T-helper 9 cell (primary cell): ENCODE data around the gene CLCF1.

Experiments
- DNase-seq: peaks from one replicate; pipeline ENCODE4 v3.0.0-alpha.2; 2020

Gene CLCF1

GRCh38 chr11:67373648-67374570 lies 511 bp upstream of the CLCF1 start:
- peak; percentile 82 for DNase-seq

- DNase-seq, result no peak
Measured at GRCh38 chr11:67372321-67372992, 941 bp downstream of the CLCF1 start.

DNA sequence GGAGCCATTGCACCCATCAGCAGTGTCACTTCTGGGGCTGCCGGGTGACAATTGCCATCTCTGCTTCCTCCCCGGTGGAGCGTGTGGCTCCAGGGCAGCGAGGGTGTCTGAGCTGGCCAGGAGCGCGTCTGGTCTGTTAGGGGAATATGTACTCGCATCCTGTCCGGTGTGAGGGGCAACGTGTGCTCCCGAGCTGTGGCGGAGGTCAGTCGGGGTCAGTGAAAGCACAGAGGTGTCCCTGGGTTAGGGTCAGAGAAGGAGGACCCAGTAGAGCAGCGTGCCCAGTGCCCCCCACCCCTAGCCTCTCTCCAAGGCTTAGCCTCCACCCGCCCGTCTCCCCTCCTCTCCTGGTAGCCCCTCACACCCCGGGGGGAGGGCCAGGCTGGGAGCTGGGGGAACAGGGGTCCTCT lies 1.5 kb downstream of the CLCF1 start:
- DNase-seq, result no peak

DNA sequence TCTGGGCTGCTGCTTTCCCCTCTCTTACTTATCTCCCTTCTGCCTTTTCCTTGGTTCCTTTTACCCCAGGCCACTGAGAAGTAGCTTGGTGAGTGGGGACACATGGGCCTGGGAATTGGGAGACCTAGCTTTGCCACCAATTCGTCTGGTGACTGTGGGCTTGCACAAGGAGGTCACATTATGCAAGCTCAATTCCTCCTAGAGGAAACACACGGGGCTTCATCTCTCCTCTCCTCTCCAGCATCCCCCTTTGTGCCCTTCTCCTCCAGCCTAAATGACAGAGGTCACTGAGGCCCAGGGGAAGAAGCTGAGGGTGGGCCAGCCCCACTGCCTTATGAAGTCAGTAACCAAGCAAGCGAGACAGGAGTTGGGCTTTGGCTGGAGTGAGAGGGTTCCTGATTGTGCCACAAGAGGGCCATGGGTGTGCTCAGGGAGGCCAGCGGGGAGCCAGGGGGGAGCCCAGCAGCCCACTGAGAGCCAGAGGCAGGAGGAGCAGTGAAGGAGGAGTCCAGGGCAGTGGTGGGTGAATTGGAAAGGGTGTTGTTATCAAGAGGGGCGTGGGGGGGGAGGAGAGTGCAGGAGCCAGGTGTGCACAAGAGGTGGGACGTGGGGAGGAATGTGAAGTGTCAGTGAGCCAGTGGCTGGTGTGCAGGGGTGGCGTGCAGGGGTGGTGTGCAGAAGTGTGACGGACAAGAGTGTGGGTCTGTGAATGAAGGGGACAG lies 2.0 kb downstream of the CLCF1 start:
- DNase-seq, result no peak

DNA sequence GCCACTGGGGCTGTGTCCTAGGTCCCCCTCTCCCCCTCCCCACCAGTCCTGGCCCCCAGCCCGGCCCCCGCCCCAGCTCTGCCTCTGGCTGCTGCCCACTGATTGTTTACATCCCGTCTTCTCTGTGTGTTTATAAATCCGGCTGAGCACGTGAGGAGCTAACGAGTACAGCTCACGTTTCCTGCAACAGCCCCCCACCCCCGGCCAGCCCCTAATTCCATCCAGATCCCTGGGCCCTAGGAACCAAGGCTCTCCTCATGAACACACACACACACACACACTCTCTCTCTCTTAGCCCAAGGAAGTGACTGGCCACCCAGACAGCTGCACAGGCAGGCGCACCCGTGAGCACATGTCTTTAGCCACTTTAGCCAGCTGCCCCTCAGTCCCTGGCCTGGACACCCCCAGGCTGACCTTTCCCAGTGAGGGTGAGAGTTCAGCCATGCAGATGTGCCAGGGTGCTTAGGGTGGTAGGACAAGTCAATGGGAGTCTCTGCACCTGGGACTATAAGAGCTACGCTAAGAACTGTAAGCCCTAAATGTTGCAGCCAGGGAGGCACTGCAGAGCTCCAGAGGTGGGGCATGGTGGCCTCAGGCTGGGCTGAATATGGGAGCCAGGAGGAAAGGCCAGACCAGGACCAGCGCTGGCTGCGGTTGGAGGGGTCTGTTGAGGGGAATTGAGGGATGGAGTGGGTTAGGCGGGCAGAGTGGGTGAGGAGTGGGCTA lies 2.9 kb downstream of the CLCF1 start:
- no peak for DNase-seq

DNA sequence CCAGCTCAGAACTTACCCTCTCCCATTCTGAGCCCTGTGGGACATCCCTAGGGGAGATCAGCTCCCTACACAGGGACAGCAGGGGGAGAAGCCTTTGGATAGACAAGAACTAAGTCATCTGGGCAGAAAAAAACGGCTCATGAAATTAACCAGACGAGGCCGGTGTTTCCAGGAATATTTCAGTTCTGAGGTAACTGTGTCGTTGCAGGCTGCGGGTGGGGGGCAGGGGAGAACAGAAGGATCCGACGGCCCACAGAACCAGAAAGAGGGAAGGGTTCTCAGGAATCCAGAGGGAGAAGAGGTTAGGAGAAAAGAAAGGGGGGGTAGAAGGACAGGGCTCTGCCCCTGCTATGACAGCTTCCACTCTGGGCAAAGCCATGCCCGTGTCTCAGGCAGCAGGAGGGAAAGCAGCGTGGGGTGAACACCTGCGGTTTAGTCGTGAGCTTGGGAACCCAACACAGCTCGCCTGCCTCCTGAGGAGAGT lies 3.6 kb downstream of the CLCF1 start:
- DNase-seq, result no peak

GRCh38 chr11:67369275-67369674 lies 4.1 kb downstream of the CLCF1 start:
- no peak for DNase-seq

DNA sequence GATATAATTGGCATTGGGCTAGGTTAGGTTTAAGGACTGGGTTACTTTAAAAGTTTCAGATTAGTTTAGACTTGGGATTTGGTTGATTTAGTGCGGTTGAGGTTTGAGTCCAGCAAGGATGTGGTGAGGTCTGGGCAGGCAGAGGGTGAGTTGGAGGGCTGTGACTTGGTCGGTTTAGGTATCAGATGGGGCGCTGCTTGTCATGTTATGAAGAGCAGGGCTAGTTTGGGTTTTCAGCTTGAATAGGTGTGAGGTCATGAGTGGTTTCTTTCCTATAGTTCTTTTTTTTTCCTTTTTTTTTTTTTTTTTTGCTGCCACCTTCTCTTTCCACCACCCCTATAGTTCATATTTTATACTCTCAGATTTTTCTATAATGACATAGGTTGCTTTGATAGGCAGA lies 4.8 kb downstream of the CLCF1 start:
- DNase-seq, result no peak

DNA sequence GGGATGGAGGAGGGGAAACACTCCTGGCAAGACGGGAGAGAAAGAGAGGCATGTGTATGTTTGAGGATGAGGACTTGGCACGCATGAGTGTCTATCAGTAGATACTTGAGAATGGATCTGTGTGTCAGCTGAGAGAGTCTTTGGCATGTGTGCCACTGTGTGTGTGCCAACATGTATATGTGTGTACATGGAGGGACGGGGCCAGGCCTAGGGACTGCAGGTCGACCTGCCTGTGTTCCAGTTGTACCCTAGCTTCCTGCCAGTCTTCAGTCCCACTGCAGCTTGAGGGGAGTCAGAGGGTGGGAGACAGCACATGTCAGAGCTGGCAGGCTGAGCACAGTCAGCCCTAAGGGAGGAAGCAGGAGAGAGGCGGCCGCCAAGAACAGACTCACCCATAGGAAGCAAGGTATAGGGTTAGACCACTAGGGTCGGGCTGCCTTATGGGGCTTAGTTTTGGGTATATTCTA lies 5.6 kb downstream of the CLCF1 start:
- DNase-seq, result no peak

DNA sequence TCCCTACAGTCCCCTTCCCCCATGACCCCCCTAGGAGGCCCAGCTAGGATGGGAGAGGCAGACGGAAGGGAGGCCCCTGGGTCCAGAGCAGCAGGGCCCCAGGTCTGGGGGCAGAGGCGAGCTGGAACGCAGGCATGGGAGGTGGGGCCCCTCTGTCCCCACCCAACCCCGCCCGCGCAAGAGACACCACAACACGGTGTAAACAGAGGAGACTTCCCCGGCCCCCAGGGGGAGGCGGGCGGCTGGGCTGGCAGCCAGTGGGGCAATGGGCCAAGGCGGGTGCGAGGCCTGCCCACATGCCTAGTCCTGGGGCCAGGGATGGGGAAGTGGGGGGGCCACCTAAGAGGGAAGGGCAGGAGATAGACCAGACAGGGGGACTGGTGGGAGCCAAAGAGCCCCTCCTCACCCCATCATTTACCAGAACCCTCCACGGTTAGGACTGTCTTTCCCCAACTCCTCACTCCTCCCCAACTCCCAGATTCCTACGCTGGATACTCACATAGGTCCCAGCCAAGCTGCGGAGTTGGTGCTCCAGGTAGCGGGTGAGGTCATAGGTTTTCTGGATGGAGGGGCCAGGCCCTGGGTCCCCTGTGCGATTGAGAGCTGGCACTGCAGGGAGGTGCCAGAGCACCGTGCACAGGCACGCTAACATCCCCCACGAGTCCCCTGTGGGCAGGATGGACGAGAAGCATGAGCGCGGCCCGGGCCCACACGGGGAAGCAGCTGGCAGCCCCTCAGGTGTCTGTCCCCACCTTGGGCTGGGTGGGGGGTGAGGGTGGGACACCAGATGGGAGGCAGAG lies 6.2 kb downstream of the CLCF1 start:
- no peak for DNase-seq

DNA sequence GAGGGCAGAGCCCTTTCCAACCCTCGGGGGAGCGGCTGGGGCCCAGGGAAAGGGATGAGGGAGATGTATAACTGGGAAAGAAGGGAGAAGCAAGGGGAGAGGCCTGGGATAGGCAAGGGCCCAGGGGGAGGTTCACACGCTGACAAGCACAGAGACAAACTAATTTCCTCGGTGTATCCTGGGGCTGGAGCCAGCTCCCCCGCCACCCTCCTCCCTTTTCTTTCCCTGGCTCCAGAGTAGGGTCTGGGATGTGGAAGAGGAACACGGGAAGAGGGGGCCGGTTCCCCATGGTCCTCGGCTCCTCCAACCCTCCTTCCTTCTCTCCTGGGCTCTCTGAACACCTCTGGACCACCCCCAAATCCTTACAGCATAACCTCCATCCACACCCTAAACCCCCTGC lies 6.9 kb downstream of the CLCF1 start:
- DNase-seq, result no peak

DNA sequence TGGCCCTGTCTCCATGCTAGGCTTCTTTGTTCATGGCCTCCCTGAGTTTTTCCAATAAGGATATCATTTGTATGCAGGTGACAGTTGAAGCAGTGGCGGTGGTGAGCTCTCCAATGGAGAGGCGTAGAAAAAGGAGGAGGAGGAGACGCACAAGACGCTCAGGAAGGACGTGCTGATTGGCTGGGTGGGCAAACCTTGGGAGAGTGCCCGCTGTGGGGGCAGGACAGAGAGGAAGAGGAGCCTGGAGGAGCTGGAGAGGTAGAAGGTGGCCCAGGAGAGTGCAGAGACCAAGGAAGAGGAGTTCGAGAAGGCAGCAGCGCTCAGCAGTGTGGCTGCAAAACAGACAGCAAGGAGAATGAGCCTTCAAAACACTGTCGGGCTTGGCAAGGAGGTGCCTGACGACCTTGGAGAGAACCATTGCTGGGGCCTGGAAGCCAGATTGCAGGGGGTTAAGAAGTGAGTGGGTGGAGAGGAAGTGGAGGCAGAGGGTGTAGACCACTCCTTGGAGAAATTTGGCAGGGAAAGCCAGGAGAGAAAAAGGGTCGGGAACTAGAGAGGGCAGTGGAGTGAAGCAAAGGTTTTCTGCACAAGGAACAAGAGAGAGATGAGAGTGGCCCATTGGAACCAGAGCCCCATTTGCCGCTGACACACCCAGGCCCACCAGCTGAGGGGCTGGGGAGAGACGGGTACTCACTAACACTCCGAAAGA lies 7.5 kb downstream of the CLCF1 start:
- DNase-seq, result no peak

DNA sequence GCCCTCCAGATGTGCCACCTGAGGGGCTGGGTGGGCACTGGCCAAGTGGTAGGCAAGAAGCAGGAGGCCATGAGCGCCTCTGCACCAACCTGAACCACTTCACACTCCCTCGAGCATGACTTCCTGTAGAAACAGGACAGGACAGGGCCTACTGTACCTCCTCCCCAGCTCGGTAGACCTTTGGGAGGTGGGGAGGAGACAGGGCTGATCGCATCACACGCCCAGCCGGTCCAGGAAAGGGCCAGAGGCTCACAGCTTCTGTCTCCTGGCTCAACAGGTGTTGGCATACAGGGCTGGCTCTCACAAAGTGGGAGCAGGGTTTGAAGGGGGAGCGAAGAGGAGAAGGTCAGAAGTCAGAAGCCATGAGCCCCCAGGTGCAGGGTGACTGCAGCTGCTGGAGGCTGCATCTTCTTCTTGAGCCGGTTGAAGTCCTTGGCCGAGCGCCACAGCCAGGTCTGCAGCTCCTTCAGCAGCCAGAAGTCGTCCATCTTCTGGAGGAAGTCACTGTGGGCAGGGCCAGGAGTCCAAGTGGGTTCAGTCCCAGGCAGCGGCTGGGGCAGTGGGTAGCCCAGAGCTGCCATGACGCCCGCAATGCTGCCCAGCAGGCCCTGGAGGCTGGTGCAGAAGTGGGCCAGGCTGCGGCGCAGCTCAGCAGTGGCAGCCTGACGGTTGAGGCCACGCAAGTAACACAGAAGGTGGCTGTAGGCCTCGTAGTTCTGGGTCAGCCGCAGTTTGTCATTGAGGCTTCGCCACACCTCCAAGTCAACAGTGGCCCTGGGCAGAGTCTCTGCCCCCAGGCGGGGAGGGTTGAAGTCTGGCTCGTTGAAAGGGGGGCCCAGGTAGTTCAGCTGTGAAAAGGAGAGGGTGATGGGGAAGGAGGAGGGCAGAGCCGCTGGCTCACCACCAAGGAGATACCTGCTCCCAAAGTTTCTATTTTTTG lies 8.3 kb downstream of the CLCF1 start:
- DNase-seq, result no peak

DNA sequence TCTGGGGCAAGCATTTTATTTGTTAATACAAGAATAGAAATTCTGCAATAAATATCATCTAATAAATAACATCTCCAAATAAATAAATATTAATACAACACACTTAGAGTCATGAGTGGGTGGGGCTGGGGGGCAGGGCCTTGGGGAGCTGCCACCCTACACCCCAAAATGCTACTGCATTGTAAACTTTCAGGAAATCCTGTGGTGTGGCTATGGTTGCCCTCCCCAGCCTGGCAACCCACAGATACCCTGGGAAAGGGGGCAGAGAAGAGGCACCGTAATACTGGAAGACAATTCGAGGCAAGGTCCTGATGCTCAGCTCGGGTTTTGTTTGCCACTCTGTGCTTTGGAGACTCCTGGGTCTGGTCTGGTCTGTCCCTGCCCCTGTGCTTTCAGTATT lies 9.2 kb downstream of the CLCF1 start:
- no peak for DNase-seq

GRCh38 chr11:67357831-67358670 lies 15.3 kb downstream of the CLCF1 start:
- DNase-seq, result no peak

GRCh38 chr11:67356864-67357561 lies 16.4 kb downstream of the CLCF1 start:
- peak; percentile 57 for DNase-seq

GRCh38 chr11:67356387-67356863 lies 17.0 kb downstream of the CLCF1 start:
- no peak for DNase-seq

- no peak for DNase-seq
Measured at GRCh38 chr11:67355794-67356386, 17.5 kb downstream of the CLCF1 start.
